NCI-H2196 (cell line): ENCODE results near the gene APOO.

ENCODE experiments used
- DNase-seq: peaks from one replicate; lab custom pipeline; 2025; ENCODE audit not compliant: unreplicated experiment; lab: John Stamatoyannopoulos, UW

The APOO gene

DNA sequence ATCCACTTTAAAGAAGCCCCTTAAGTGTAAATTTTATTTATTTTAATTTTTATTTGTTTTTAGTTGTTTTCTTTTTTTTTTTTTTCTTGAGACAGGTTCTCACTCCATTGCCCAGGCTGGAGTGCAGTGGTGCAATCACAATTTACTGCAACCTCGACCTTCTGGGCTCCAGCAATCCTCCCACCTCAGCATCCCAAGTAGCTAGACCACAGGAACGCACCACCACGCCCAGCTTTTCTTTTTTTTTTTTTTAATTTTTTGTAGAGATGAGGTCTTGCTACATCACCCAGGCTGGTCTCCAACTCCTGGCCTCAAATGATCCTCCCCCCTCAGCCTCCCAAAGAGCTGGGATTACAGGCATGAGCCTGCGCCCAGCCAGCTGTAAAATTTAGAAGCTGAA lies 118.8 kb downstream of the APOO start:
- no peak for DNase-seq

GRCh38 chrX:23788521-23788920 lies 119.2 kb downstream of the APOO start:
- no peak for DNase-seq

DNA sequence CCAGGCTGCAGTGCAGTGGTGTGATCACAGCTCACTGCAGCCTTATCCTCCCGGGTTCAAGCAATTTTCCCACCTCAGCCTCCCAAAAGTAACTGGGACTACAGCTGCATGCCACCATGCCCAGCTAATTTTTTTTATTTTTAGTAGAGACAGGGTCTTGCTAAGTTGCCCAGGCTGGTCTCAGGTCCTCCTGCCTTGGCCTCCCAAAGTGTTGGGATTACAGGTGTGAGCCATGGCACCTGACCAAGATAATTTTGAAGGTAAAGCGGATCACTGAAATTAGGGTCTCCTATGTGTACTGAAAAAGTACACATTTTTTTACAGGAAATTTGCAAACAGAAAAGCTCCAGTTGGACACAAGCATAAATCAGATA lies 120.0 kb downstream of the APOO start:
- no peak for DNase-seq

- no peak for DNase-seq
Measured at GRCh38 chrX:23786268-23786815, 121.4 kb downstream of the APOO start.

DNA sequence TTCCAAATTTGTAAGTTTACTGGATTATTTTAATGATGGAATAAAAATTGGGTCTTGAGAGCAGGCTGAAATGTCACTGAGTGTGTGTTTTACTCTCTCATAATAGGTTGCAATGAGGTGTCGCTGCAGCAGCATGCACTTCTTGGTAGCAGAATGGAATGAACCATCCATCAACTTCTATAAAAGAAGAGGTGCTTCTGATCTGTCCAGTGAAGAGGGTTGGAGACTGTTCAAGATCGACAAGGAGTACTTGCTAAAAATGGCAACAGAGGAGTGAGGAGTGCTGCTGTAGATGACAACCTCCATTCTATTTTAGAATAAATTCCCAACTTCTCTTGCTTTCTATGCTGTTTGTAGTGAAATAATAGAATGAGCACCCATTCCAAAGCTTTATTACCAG lies 122.2 kb downstream of the APOO start:
- DNase-seq, result no peak

DNA sequence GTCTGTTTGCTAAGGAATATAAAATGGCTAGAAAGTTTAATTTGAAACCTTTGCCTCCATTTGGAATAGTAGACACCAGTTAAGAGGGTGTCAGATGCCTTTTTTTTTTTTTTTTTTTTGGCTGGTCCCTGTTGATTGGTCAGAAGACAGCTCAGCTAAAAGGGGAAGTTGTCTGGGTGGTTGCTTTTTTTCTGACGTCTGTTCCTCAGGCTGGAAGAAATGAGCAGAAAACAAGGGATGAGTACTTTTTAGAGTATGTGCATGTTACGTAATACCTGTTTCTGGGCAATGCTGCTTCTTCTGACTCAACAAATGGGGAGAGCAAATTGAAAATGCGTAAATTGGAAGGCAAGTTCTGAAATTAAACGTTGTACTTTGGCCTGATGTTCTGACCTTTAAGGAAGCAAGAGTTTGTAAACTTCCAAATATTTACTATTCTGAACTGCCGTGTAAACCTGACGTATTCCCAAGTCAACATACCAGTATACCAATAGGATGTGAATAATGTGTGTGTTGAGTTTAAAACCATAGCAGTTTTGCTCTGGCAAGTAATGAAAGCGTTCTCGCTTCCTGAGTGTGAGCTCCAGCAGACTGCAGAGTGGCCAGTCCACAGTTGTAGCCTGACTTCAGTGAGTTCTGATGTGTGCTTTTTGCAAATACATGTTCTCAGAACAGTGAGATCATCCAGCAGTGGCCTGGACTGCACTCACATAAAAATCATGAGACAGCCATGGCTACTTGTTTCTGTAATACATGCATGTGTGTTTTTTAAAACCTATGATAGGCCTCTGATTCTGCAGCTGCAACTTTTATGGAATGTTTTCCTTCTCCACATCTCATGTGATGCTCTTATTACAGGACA lies 123.0 kb downstream of the APOO start:
- no peak for DNase-seq

- no peak for DNase-seq
Measured at GRCh38 chrX:23783589-23784469, 123.9 kb downstream of the APOO start.
